Lower leg skin (tissue), 4 donors: ENCODE results near the gene POSTN. TPM values are rescaled to one million over a fixed set of nuclear protein-coding genes. Genes with fewer than 3 reads are reported as not detected.

Experiments used
- DNase-seq, 2 donors: peaks; one replicate each; pipeline ENCODE4 v3.0.0-alpha.2; 2019; ENCODE audit warnings: low spot score in 2 of 2
- H3K4me3 ChIP-seq: fragments of 200-600 bp; sonication (generic); 2 replicates; pipeline ENCODE4 v1.5.1; 2017; ENCODE audit warnings: mild to moderate bottlenecking, low read depth; ENCODE audit not compliant: poor library complexity, severe bottlenecking
- POLR2A ChIP-seq, 2 donors: fragments of 450-650 bp; IDR thresholded peaks; one replicate each; pipeline ENCODE4 v1.6.1; 2016 to 2017; ENCODE audit warnings: antibody characterized with exemption in 2 of 2, mild to moderate bottlenecking in 1 of 2, moderate library complexity in 1 of 2
- WGBS, 2 donors: methylation state at CpG; one replicate each; pipeline ENCODE4 v1.1.5; 2018; 5-methylcytosine and 5-hydroxymethylcytosine counted together
- intact Hi-C: fragments of 100-400 bp; cut with DNase I; formaldehyde crosslinking; loops from one replicate; pipeline ENCODE4 v1.15.0; 2023; ENCODE audit warnings: low total_unique reads
- total RNA-seq, 4 donors: library from RNA; depleted of rRNA; stranded (reverse); fragments of >200 nt; gene quantifications; one replicate each; pipeline ENCODE4 v1.1.0, GENCODE V29; 2016
- TF ChIP-seq, protein P1 (sequence below), 3 donors: fragments of 450-650 bp; IDR thresholded peaks; one replicate each; pipeline ENCODE4 v1.5.1; 2016; ENCODE audit warnings: antibody characterized with exemption in 3 of 3, mild to moderate bottlenecking in 3 of 3, moderate library complexity in 2 of 3

POSTN gene
- total RNA-seq, 4 donors from 2014 or later: 113 to 153 (median 138) TPM

DNA sequence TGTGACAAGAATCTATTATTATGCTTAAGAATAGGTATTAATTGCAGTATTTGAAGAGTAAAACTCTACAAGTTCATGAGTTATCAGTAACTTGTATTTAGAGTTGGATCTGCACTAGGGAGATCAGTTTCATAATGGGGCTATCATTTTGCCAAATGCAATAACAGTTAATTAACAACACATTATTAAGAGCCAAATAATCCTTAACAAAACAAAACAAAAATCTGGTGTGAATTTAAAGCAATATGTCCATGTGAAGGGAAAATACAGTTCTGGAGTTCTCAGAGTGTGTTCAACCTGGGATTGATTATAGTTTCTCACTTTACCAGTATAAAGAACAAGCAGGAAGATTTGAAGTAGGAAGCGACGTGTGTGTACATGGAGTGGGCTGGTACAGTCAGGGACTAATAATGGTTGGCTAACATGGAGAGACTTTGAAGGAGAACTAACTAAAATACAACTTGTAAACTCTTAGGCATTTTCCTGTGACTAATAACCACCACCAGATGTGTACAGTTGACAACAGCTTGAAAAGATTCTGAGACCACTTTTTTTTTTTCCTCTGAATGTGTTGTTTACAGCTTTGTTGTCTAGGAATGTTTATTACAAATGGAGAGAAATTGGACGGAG is 58.5 kb downstream of the POSTN start:
- TF ChIP-seq, protein P1, sequence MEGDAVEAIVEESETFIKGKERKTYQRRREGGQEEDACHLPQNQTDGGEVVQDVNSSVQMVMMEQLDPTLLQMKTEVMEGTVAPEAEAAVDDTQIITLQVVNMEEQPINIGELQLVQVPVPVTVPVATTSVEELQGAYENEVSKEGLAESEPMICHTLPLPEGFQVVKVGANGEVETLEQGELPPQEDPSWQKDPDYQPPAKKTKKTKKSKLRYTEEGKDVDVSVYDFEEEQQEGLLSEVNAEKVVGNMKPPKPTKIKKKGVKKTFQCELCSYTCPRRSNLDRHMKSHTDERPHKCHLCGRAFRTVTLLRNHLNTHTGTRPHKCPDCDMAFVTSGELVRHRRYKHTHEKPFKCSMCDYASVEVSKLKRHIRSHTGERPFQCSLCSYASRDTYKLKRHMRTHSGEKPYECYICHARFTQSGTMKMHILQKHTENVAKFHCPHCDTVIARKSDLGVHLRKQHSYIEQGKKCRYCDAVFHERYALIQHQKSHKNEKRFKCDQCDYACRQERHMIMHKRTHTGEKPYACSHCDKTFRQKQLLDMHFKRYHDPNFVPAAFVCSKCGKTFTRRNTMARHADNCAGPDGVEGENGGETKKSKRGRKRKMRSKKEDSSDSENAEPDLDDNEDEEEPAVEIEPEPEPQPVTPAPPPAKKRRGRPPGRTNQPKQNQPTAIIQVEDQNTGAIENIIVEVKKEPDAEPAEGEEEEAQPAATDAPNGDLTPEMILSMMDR (IDR thresholded peaks at IDR 0.05): no peak
- TF ChIP-seq POLR2A (IDR thresholded peaks at IDR 0.05): no peak
- DNase-seq: no peak
- WGBS, 2 donors: 56 to 71% methylated on average over 3 of the region's 3 CpGs
- intact Hi-C loops: loop anchor here (5.0 kb wide), 1 partner anchor 1442 kb away; no protein-coding TSS in a partner anchor
- H3K4me3 ChIP-seq: no peak overlapping the region

DNA sequence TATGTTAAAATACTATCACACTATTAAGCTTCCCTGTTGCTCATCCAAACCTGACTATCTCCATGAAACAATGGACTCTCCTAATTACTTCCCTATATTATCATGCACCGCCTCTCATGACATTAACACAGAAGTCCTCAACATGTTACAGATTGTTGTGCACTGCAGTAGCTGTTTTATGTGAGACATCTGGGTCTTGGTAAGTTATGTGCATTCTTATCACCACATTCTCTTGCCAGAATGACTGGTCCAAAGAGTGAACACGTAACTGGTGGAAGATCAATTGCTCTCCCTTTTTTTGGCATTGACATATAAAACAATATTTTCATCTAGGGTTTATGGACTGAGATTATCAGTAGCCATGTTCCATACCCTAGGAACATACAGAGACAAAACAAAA is 59.4 kb downstream of the POSTN start:
- intact Hi-C loops: loop anchor here (5.0 kb wide), 1 partner anchor 1443 kb away; no protein-coding TSS in a partner anchor
- TF ChIP-seq, protein P1 (IDR thresholded peaks at IDR 0.05): no peak
- no peak for TF ChIP-seq POLR2A (IDR thresholded peaks at IDR 0.05)
- DNase-seq: no peak
- 75 to 76% methylated on average over 2 of the region's 2 CpGs for WGBS, 2 donors
- no peak overlapping the region for H3K4me3 ChIP-seq

DNA sequence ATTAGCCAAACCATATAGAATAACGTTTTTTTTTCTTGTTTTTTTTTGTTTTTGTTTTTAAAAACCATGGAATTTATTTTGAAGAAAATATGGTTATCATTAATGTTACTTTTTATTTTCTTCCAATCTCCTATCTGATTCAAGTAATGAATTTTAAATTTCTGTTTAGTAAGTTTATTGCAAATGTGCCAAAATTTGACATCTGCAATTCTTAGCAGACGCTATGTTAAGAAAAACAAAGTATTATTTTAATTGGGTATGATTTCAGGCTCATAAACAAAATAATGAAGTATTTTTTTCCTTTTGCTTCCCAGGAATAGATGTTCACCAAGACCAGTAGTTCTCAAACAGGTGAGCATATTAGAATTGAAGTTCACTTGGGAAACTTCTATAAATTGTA is 63.1 kb downstream of the POSTN start:
- intact Hi-C loops: loop anchor here (5.0 kb wide), 1 partner anchor 1447 kb away; no protein-coding TSS in a partner anchor
- no peak for TF ChIP-seq POLR2A (IDR thresholded peaks at IDR 0.05)
- TF ChIP-seq, protein P1 (IDR thresholded peaks at IDR 0.05): no peak
- no peak for DNase-seq
- H3K4me3 ChIP-seq: no peak overlapping the region
- 55% methylated on average over 2 of the region's 2 CpGs for WGBS, 2 donors

DNA sequence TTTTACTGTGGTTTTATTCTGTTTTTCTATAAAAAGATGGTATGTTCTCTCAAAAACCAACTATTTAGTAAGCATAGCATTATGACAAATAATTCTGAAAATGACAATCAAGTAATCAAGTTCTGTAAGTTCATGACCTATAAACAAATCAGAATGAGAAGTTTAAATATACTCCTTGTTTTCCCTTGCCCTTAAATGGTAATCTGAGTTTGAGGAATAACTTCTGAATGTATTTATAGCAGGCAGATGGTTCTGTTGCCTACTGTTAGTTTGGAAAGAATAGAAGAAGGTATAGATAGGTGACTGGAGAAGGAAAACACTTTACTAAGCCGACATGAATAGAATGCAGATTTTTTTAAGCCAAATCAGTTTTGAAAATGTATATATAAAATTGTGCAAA is 63.9 kb downstream of the POSTN start:
- TF ChIP-seq, protein P1 (IDR thresholded peaks at IDR 0.05): no peak
- no peak for TF ChIP-seq POLR2A (IDR thresholded peaks at IDR 0.05)
- intact Hi-C loops: loop anchor here (5.0 kb wide), 1 partner anchor 1448 kb away; no protein-coding TSS in a partner anchor
- 89 to 93% methylated on average over 1 of the region's 1 CpG for WGBS, 2 donors
- H3K4me3 ChIP-seq: no peak overlapping the region
- DNase-seq: no peak

DNA sequence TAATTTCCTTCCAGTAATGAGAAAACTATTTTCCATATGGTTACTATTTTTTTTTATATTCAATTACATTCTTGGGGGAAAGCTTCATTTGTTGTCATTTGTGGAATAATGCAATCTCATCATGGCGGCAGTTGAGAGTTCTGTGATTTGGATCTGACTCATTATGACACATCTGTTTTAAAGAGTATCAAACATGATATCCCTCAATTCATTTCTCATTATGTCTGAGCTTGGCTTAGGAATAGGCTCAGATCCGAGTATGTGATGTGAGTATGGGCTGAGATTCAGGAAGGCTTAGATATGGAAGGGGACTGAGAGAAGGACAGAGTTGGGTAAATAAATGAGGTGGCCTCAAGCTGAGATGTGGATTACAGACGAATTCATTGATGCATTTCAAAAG is 64.4 kb downstream of the POSTN start:
- H3K4me3 ChIP-seq: no peak overlapping the region
- DNase-seq: no peak
- TF ChIP-seq POLR2A (IDR thresholded peaks at IDR 0.05): no peak
- TF ChIP-seq, protein P1 (IDR thresholded peaks at IDR 0.05): no peak
- intact Hi-C loops: no loop called here
- 58 to 65% methylated on average over 3 of the region's 3 CpGs for WGBS, 2 donors

DNA sequence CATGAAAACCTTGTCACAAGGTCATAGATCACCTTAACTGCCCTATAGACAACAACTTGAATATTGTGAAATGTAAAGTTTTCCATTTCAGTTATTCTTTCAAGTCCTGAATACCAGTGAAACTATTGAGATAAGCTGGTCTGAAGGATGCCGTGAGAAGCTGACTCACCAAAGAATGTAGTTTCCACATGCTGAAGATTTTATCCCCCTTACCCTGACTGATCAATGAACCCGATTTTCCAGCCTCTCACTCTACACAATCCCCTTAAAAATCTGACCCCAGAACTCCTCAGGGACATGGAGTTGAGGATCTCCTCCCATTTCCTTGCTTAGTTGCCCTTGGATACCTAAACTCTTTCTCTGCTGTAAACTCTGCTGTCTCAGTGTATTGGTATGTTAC is 67.5 kb downstream of the POSTN start:
- H3K4me3 ChIP-seq: no peak overlapping the region
- intact Hi-C loops: no loop called here
- DNase-seq: no peak
- 82 to 87% methylated on average over 2 of the region's 2 CpGs for WGBS, 2 donors
- TF ChIP-seq, protein P1 (IDR thresholded peaks at IDR 0.05): no peak
- no peak for TF ChIP-seq POLR2A (IDR thresholded peaks at IDR 0.05)
